Mesodermal cell (in vitro differentiated cells): Measurements from ENCODE around the gene ATP4B. TPM values are rescaled to one million over a fixed set of nuclear protein-coding genes. Genes with fewer than 3 reads are reported as not detected.

ENCODE experiments used
- H3K27ac ChIP-seq: 2 replicates; pipeline ENCODE4 v1.7.0; 2013; ENCODE audit warnings: mild to moderate bottlenecking, low read depth, low read length, moderate library complexity; ENCODE audit not compliant: severe bottlenecking
- H3K36me3 ChIP-seq: 2 replicates; pipeline ENCODE4 v1.7.1; 2013; ENCODE audit warnings: mild to moderate bottlenecking, low read length, moderate library complexity; ENCODE audit not compliant: control insufficient read depth, insufficient read depth
- H3K4me1 ChIP-seq: one replicate; pipeline ENCODE4 v1.7.1; 2013; ENCODE audit warnings: mild to moderate bottlenecking, low read length; ENCODE audit not compliant: insufficient read depth, control insufficient read depth, poor library complexity, severe bottlenecking
- H3K4me3 ChIP-seq: 2 replicates; pipeline ENCODE4 v1.7.0; 2013; ENCODE audit warnings: low read length, control low read depth, mild to moderate bottlenecking; ENCODE audit not compliant: insufficient read depth, poor library complexity, severe bottlenecking; ENCODE audit errors: extremely low read depth
- H3K9me3 ChIP-seq: 2 replicates; pipeline ENCODE4 v1.7.1; 2013; ENCODE audit warnings: mild to moderate bottlenecking, low read length, moderate library complexity; ENCODE audit not compliant: control insufficient read depth
- WGBS, 2 experiments: methylation state at CpG; one replicate each; pipeline ENCODE4 v1.1.5; 2013; ENCODE audit warnings: missing lambda C conversion rate in 2 of 2; ENCODE audit not compliant: insufficient coverage in 2 of 2; 5-methylcytosine and 5-hydroxymethylcytosine counted together
- polyA plus RNA-seq, 2 experiments: library from polyadenylated mRNA; stranded (reverse); fragments of 50-300 nt; gene quantifications; one replicate each; pipeline ENCODE4 v1.2.3, GENCODE V29; 2013

Gene ATP4B
- polyA plus RNA-seq (2013, experiment 1 of 2), result not detected
- polyA plus RNA-seq (2013, experiment 2 of 2), result not detected

- Histone ChIP-seq H3K27ac (no peak within 1 kb of the TSS), H3K36me3 (no peaks in the 10 kb centered on the region), H3K9me3 (no peaks in the 10 kb centered on the region), H3K4me3 (no peak within 1 kb of the TSS), H3K4me1 (no peaks in the 10 kb centered on the region)
- 94 to 95% methylated on average over 38 to 40 of the region's 47 CpGs for WGBS, 2 experiments
Measured at GRCh38 chr13:113657851-113658741, at the start of gene ATP4B. ATP4B (minus strand) TSS chr13:113658198; CDS start chr13:113658144, 54 bp downstream.

- 82 to 84% methylated on average over 11 to 13 of the region's 18 CpGs for WGBS, 2 experiments
- H3K27ac ChIP-seq, result no peak overlapping the region
- no peaks in the 10 kb centered on the region for H3K36me3 ChIP-seq
- no peak overlapping the region for H3K4me3 ChIP-seq
- no peaks in the 10 kb centered on the region for H3K4me1 ChIP-seq
- H3K9me3 ChIP-seq, result peaks cover 3% of the 10 kb centered on the region
Measured at GRCh38 chr13:113672002-113672651, 14.1 kb upstream of the ATP4B start.

GRCh38 chr13:113671066-113672001 is 13.3 kb upstream of the ATP4B start:
- WGBS, 2 experiments, result 94% methylated on average over 45 to 54 of the region's 54 CpGs
- no peaks in the 10 kb centered on the region for H3K36me3 ChIP-seq
- no peaks in the 10 kb centered on the region for H3K4me1 ChIP-seq
- no peak overlapping the region for H3K27ac ChIP-seq
- H3K4me3 ChIP-seq, result no peak overlapping the region
- H3K9me3 ChIP-seq, result peaks cover 3% of the 10 kb centered on the region

GRCh38 chr13:113670541-113670940 is 12.5 kb upstream of the ATP4B start:
- no peak overlapping the region for H3K27ac ChIP-seq
- 92 to 100% methylated on average over 3 to 13 of the region's 19 CpGs for WGBS, 2 experiments
- no peaks in the 10 kb centered on the region for H3K36me3 ChIP-seq

GRCh38 chr13:113669755-113670341 is 11.8 kb upstream of the ATP4B start:
- peaks cover 3% of the 10 kb centered on the region for H3K9me3 ChIP-seq
- no peaks in the 10 kb centered on the region for H3K4me1 ChIP-seq
- 87 to 88% methylated on average over 18 to 19 of the region's 21 CpGs for WGBS, 2 experiments
- no peak overlapping the region for H3K27ac ChIP-seq
- no peaks in the 10 kb centered on the region for H3K36me3 ChIP-seq
- H3K4me3 ChIP-seq, result no peak overlapping the region

More at GRCh38 chr13:113670541-113670940, 12.5 kb upstream of the ATP4B start:
- H3K4me3 ChIP-seq, result no peak overlapping the region
- H3K4me1 ChIP-seq, result no peaks in the 10 kb centered on the region
- H3K9me3 ChIP-seq, result peaks cover 3% of the 10 kb centered on the region

DNA sequence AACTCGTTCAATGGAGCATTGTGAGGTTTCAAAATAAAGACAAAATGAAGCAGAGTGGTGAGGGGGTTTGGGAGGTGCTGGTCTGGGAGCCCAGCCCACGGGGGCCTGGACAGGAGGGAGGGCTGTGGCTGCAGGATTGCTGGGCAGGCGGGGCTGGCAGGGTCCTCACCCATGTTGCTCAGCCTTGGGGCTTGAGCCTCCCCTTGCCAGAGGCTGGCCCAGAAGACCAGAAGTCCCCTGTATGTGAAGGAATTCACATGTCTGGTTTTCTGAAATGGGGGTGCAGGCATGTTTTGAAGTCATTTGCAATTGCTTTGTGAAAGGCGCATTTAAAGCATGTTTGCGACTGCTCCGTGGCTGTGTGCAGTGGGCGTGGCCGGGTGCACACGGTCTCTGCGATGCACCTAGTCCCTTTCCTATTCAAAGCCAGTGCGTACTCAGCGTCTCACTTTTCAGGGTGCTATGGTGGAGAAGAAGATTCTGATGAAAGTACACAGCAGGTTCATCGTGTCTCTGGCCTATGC is 11.3 kb upstream of the ATP4B start:
- peaks cover 3% of the 10 kb centered on the region for H3K9me3 ChIP-seq
- 86 to 90% methylated on average over 11 of the region's 13 CpGs for WGBS, 2 experiments
- H3K4me3 ChIP-seq, result no peak overlapping the region
- H3K36me3 ChIP-seq, result no peaks in the 10 kb centered on the region
- H3K27ac ChIP-seq, result no peak overlapping the region
- H3K4me1 ChIP-seq, result no peaks in the 10 kb centered on the region

GRCh38 chr13:113668491-113668971 is 10.5 kb upstream of the ATP4B start:
- H3K4me1 ChIP-seq, result no peaks in the 10 kb centered on the region
- no peaks in the 10 kb centered on the region for H3K36me3 ChIP-seq
- WGBS, 2 experiments, result 90 to 91% methylated on average over 16 to 22 of the region's 24 CpGs
- no peak overlapping the region for H3K4me3 ChIP-seq
- no peak overlapping the region for H3K27ac ChIP-seq
- peaks cover 3% of the 10 kb centered on the region for H3K9me3 ChIP-seq

- Histone ChIP-seq H3K4me3 (no peak overlapping the region), H3K4me1 (no peaks in the 10 kb centered on the region), H3K9me3 (peaks cover 3% of the 10 kb centered on the region), H3K27ac (no peak overlapping the region), H3K36me3 (no peaks in the 10 kb centered on the region)
- 93 to 95% methylated on average over 22 to 27 of the region's 29 CpGs for WGBS, 2 experiments
Measured at GRCh38 chr13:113667771-113668490, 9.9 kb upstream of the ATP4B start.

- Histone ChIP-seq H3K4me1 (no peaks in the 10 kb centered on the region), H3K4me3 (no peak within 1 kb of the TSS), H3K36me3 (no peaks in the 10 kb centered on the region), H3K27ac (no peak within 1 kb of the TSS), H3K9me3 (peaks cover 1% of the 10 kb centered on the region)
- 87 to 90% methylated on average over 31 to 32 of the region's 32 CpGs for WGBS, 2 experiments
Measured at GRCh38 chr13:113666951-113667701, 9.1 kb upstream of the ATP4B start, which contains the start of gene GRK1. GRK1 (plus strand) TSS chr13:113667219; CDS start chr13:113667387, 168 bp downstream.
